AG09309 (cell line): ENCODE results near the gene SREBF2.
A peak's percentile ranks its signal among the peaks of the same experiment; 100 is the strongest.

Experiments
- DNase-seq: peaks from one replicate; pipeline ENCODE4 v3.0.0-alpha.2; 2010; ENCODE audit warnings: low read depth
- H3K4me3 ChIP-seq: 2 replicates; pipeline ENCODE4 v1.5.1; 2011; ENCODE audit warnings: mild to moderate bottlenecking, low read depth, low read length, moderate library complexity; ENCODE audit not compliant: control insufficient read depth
- CTCF ChIP-seq: IDR thresholded peaks from 2 replicates; pipeline ENCODE4 v1.5.1; 2011; ENCODE audit warnings: mild to moderate bottlenecking, low read depth, low read length, inconsistent platforms; ENCODE audit not compliant: insufficient read depth, control insufficient read depth; ENCODE audit errors: missing control alignments

The SREBF2 gene

GRCh38 chr22:41923595-41924276, 90.8 kb downstream of the SREBF2 start:
- TF ChIP-seq CTCF: no peak
- H3K4me3 ChIP-seq: no peak overlapping the region
- no peak for DNase-seq

- peak; percentile 56 for TF ChIP-seq CTCF
- H3K4me3 ChIP-seq: peak overlapping the region; percentile 18
- DNase-seq: no peak
These were observed 93.0 kb downstream of the SREBF2 start for GRCh38 chr22:41925783-41926460.

GRCh38 chr22:41927813-41928212, 94.9 kb downstream of the SREBF2 start:
- no peak overlapping the region for H3K4me3 ChIP-seq
- no peak for DNase-seq
- no peak for TF ChIP-seq CTCF

- H3K4me3 ChIP-seq: no peak overlapping the region
- no peak for DNase-seq
- TF ChIP-seq CTCF: no peak
These were observed 95.9 kb downstream of the SREBF2 start for GRCh38 chr22:41928593-41929417.

- TF ChIP-seq CTCF: no peak
- H3K4me3 ChIP-seq: no peak overlapping the region
- no peak for DNase-seq
These were observed 96.5 kb downstream of the SREBF2 start for GRCh38 chr22:41929418-41929810.

- no peak overlapping the region for H3K4me3 ChIP-seq
These were observed 98.9 kb downstream of the SREBF2 start for GRCh38 chr22:41931701-41932269.

More at GRCh38 chr22:41931701-41932269, 98.9 kb downstream of the SREBF2 start:
- no peak for DNase-seq
- no peak for TF ChIP-seq CTCF
